Mesenchymal stem cell (in vitro differentiated cells and primary cell): ENCODE measurements around the gene SPATS2L.

Experiments used
- DNase-seq: peaks from one replicate; pipeline ENCODE4 v3.0.0-alpha.2; 2013
- H2AFZ ChIP-seq: one replicate; pipeline ENCODE4 v1.6.1; 2013; ENCODE audit warnings: low read depth, mild to moderate bottlenecking, control low read depth, inconsistent platforms, low read length, moderate library complexity
- H2AK5ac ChIP-seq: 2 replicates; pipeline ENCODE4 v1.6.1; 2013; ENCODE audit warnings: low read length, moderate library complexity, mild to moderate bottlenecking, inconsistent platforms; ENCODE audit not compliant: severe bottlenecking
- H2BK120ac ChIP-seq: one replicate; pipeline ENCODE4 v1.6.1; 2013; ENCODE audit warnings: low read depth, mild to moderate bottlenecking, inconsistent platforms, low read length, moderate library complexity
- H2BK12ac ChIP-seq, 2 experiments: one replicate each; pipeline ENCODE4 v1.6.1; 2013; ENCODE audit warnings: inconsistent platforms in 2 of 2, low read length in 2 of 2, mild to moderate bottlenecking in 2 of 2, moderate library complexity in 2 of 2, control low read depth in 1 of 2
- H2BK15ac ChIP-seq: one replicate; pipeline ENCODE4 v1.6.1; 2013; ENCODE audit warnings: mild to moderate bottlenecking, low read depth, inconsistent platforms; ENCODE audit not compliant: poor library complexity, severe bottlenecking
- H2BK5ac ChIP-seq: 2 replicates; pipeline ENCODE4 v1.6.1; 2013; ENCODE audit warnings: low read depth, mild to moderate bottlenecking, low read length, control low read depth, inconsistent platforms; ENCODE audit not compliant: poor library complexity, severe bottlenecking
- H3K14ac ChIP-seq, 2 experiments: one replicate each; pipeline ENCODE4 v1.6.1; 2013; ENCODE audit warnings: inconsistent platforms in 2 of 2, low read length in 2 of 2, control low read depth in 1 of 2, mild to moderate bottlenecking in 1 of 2, moderate library complexity in 1 of 2
- H3K18ac ChIP-seq, 2 experiments: one replicate each; pipeline ENCODE4 v1.6.1; 2013; ENCODE audit warnings: inconsistent platforms in 2 of 2, low read length in 2 of 2, control low read depth in 1 of 2, low read depth in 1 of 2, mild to moderate bottlenecking in 1 of 2
- H3K23ac ChIP-seq, 2 experiments: one replicate each; pipeline ENCODE4 v1.6.1; 2013; ENCODE audit warnings: inconsistent platforms in 2 of 2, low read length in 2 of 2, mild to moderate bottlenecking in 2 of 2, moderate library complexity in 2 of 2, control low read depth in 1 of 2
- H3K27ac ChIP-seq: 2 replicates; pipeline ENCODE4 v1.5.1; 2013; ENCODE audit warnings: mild to moderate bottlenecking, moderate library complexity, low read length, control low read depth, inconsistent platforms; ENCODE audit not compliant: poor library complexity, severe bottlenecking
- H3K27me3 ChIP-seq, 2 experiments: 2 replicates each; pipeline versions ENCODE4 v1.6.1 to v1.7.0; 2013; ENCODE audit warnings: low read length in 2 of 2, mild to moderate bottlenecking in 2 of 2, moderate library complexity in 2 of 2, control low read depth in 1 of 2, inconsistent platforms in 1 of 2; ENCODE audit not compliant: control insufficient read depth in 1 of 2, insufficient read depth in 1 of 2
- H3K36me3 ChIP-seq, 2 experiments: 2 replicates each; pipeline versions ENCODE4 v1.6.1 to v1.7.0; 2013; ENCODE audit warnings: low read length in 2 of 2, control low read depth in 1 of 2, inconsistent platforms in 1 of 2, low read depth in 1 of 2, mild to moderate bottlenecking in 1 of 2; ENCODE audit not compliant: insufficient read depth in 2 of 2, control insufficient read depth in 1 of 2
- H3K4ac ChIP-seq, 2 experiments: one replicate each; pipeline ENCODE4 v1.6.1; 2013; ENCODE audit warnings: inconsistent platforms in 2 of 2, low read length in 2 of 2, mild to moderate bottlenecking in 2 of 2, moderate library complexity in 2 of 2, control low read depth in 1 of 2, low read depth in 1 of 2
- H3K4me1 ChIP-seq: 2 replicates; pipeline ENCODE4 v1.6.1; 2013; ENCODE audit warnings: low read depth, low read length, control low read depth; ENCODE audit not compliant: control insufficient read depth, insufficient read depth
- H3K4me2 ChIP-seq: 2 replicates; pipeline ENCODE4 v1.6.1; 2013; ENCODE audit warnings: low read length, mild to moderate bottlenecking, inconsistent platforms; ENCODE audit not compliant: poor library complexity, severe bottlenecking
- H3K4me3 ChIP-seq, 2 experiments: 2 replicates each; pipeline versions ENCODE4 v1.5.1 to v1.7.0; 2013; ENCODE audit warnings: low read length in 2 of 2, mild to moderate bottlenecking in 2 of 2, control low read depth in 1 of 2, low read depth in 1 of 2; ENCODE audit not compliant: insufficient read depth in 1 of 2
- H3K79me1 ChIP-seq: replicated peaks from 2 replicates; pipeline ENCODE4 v1.6.1; 2013; ENCODE audit warnings: mild to moderate bottlenecking, control low read depth, low read length, inconsistent platforms; ENCODE audit not compliant: poor library complexity, severe bottlenecking
- H3K9ac ChIP-seq: 2 replicates; pipeline ENCODE4 v1.7.0; 2013; ENCODE audit warnings: mild to moderate bottlenecking, low read length, moderate library complexity
- H3K9me3 ChIP-seq: 2 replicates; pipeline ENCODE4 v1.7.0; 2013; ENCODE audit warnings: mild to moderate bottlenecking, low read length; ENCODE audit not compliant: control insufficient read depth
- H4K8ac ChIP-seq: one replicate; pipeline ENCODE4 v1.6.1; 2013; ENCODE audit warnings: inconsistent platforms, mild to moderate bottlenecking, low read length, moderate library complexity
- H4K91ac ChIP-seq: one replicate; pipeline ENCODE4 v1.6.1; 2013; ENCODE audit warnings: mild to moderate bottlenecking, low read length, inconsistent platforms
- WGBS: methylation state at CpG from one replicate; pipeline ENCODE4 v1.1.7; 2013; ENCODE audit warnings: mixed read lengths; 5-methylcytosine and 5-hydroxymethylcytosine counted together

SPATS2L gene

DNA sequence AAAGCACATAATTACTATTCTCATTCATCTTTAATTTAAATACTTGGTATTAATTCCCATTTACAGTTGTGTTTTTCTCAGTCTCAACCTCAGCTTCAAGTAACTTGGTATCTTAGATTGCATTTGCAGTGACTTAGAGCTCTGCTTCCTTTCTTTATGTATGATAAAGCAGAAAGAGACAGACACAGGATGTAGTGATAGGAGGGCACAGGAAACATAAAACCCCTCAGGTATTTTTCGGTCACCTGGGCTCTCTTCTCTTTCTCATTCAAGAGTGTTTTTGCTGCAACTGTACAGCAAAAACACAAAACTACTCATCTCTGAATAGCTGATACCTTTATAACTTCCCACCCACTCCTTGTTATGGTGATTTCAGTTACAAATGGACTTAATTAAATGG, 120.3 kb downstream of the SPATS2L start:
- Histone ChIP-seq H3K27me3 (no peaks in the 10 kb centered on the region), H2BK12ac (no peak overlapping the region), H3K79me1 (peaks cover 22% of the 10 kb centered on the region), H3K27ac (no peak overlapping the region), H3K9me3 (no peaks in the 10 kb centered on the region), H3K9ac (no peak overlapping the region), H3K4me2 (no peak overlapping the region), H3K23ac (no peak overlapping the region), H2BK15ac (no peak overlapping the region), H2AK5ac (no peak overlapping the region), H4K8ac (no peak overlapping the region), H3K36me3 (peaks cover 16 to 32% of the 10 kb centered on the region in 2 experiments), H4K91ac (no peak overlapping the region), H2BK120ac (no peak overlapping the region), H2BK5ac (no peak overlapping the region), H2AFZ (no peak overlapping the region), H3K18ac (no peak overlapping the region), H3K4me3 (no peak overlapping the region), H3K14ac (no peak overlapping the region), H3K4me1 (peaks cover 1% of the 10 kb centered on the region), H3K4ac (no peak overlapping the region)
- WGBS, result no CpG with 5 or more reads among the region's 1 CpG
- no peak for DNase-seq

DNA sequence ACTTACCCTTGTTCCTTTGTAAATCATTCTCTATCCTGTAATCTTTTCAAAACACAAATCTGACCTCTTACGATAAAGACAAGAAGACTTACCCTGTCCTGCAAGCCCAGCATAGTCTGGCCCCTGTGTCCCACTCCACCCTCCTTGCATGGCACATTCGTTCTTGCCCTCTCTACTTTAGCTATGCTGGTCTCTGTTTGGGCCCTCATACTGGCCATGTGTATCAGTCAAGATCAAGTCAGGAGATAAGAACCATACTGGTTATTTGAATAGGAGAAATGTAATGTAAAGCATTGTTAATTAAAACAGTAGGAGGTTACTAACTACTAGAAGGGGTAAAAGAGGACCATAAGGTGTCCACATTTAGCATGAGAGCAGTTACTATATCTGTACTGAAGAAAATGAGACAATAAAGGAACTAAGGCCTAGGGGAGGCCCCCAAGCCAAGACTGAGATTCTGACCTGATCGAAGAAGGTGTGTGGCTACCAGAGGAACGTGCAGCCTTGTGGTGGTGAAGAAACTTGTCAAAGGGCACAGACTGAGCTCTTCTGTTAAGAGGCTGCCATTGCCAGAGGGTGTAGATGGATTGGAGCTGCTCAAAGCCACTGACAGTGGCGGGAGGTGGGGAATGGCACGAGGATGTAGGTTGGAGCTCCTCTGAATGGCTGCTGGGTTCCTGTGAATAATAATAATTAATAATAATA, 122.6 kb downstream of the SPATS2L start:
- H2BK5ac ChIP-seq, result no peak overlapping the region
- H3K14ac ChIP-seq, result no peak overlapping the region
- no peak overlapping the region for H4K91ac ChIP-seq
- no peak overlapping the region for H2BK120ac ChIP-seq
- H3K9me3 ChIP-seq, result no peaks in the 10 kb centered on the region
- DNase-seq, result no peak
- no peak overlapping the region for H3K4ac ChIP-seq
- H3K27ac ChIP-seq, result no peak overlapping the region
- peaks cover 20% of the 10 kb centered on the region for H3K79me1 ChIP-seq
- no peak overlapping the region for H2AFZ ChIP-seq
- no peak overlapping the region for H3K4me2 ChIP-seq
- H3K27me3 ChIP-seq, result no peaks in the 10 kb centered on the region
- peaks cover 10 to 27% of the 10 kb centered on the region in 2 experiments for H3K36me3 ChIP-seq
- H2AK5ac ChIP-seq, result no peak overlapping the region
- H3K23ac ChIP-seq, result no peak overlapping the region
- H4K8ac ChIP-seq, result no peak overlapping the region
- no peak overlapping the region for H3K4me3 ChIP-seq
- no peak overlapping the region for H2BK12ac ChIP-seq
- peak overlapping the region in 1 of 2 experiments; percentile 24 for H3K18ac ChIP-seq
- H3K9ac ChIP-seq, result no peak overlapping the region
- WGBS, result 87% methylated on average over 4 of the region's 6 CpGs
- H2BK15ac ChIP-seq, result no peak overlapping the region
- H3K4me1 ChIP-seq, result peaks cover 1% of the 10 kb centered on the region

DNA sequence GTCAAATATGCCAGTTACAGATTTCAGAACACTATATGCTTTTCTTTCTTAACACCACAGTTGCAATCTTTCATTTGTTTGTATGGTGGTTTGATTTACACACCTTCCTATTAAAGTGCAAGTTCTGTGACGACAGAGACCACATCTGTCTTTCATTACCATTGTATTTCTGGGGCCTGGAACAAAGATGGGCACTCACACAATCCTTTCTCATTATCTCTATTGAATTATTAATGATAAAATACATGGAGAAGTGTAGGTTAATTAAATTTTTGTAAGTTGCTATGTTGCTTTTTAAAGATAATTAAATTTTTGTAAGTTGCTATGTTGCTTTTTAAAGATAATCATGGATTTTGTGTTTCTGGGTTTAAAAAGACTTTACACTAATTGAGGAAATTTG, 123.5 kb downstream of the SPATS2L start:
- H4K91ac ChIP-seq, result no peak overlapping the region
- no peak overlapping the region for H2BK120ac ChIP-seq
- no peak for DNase-seq
- H3K9me3 ChIP-seq, result no peaks in the 10 kb centered on the region
- no peak overlapping the region for H3K9ac ChIP-seq
- no peak overlapping the region for H2BK12ac ChIP-seq
- no peak overlapping the region for H3K14ac ChIP-seq
- H2AFZ ChIP-seq, result no peak overlapping the region
- H4K8ac ChIP-seq, result no peak overlapping the region
- H3K4me3 ChIP-seq, result no peak overlapping the region
- H2BK5ac ChIP-seq, result no peak overlapping the region
- H3K4me1 ChIP-seq, result peaks cover 1% of the 10 kb centered on the region
- H3K18ac ChIP-seq, result no peak overlapping the region
- peaks cover 6 to 27% of the 10 kb centered on the region in 2 experiments for H3K36me3 ChIP-seq
- no peak overlapping the region for H2BK15ac ChIP-seq
- H3K4ac ChIP-seq, result no peak overlapping the region
- H3K4me2 ChIP-seq, result no peak overlapping the region
- H3K27me3 ChIP-seq, result no peaks in the 10 kb centered on the region
- H3K23ac ChIP-seq, result no peak overlapping the region
- peaks cover 16% of the 10 kb centered on the region for H3K79me1 ChIP-seq
- H2AK5ac ChIP-seq, result no peak overlapping the region
- no CpG with 5 or more reads among the region's 1 CpG for WGBS
- no peak overlapping the region for H3K27ac ChIP-seq

DNA sequence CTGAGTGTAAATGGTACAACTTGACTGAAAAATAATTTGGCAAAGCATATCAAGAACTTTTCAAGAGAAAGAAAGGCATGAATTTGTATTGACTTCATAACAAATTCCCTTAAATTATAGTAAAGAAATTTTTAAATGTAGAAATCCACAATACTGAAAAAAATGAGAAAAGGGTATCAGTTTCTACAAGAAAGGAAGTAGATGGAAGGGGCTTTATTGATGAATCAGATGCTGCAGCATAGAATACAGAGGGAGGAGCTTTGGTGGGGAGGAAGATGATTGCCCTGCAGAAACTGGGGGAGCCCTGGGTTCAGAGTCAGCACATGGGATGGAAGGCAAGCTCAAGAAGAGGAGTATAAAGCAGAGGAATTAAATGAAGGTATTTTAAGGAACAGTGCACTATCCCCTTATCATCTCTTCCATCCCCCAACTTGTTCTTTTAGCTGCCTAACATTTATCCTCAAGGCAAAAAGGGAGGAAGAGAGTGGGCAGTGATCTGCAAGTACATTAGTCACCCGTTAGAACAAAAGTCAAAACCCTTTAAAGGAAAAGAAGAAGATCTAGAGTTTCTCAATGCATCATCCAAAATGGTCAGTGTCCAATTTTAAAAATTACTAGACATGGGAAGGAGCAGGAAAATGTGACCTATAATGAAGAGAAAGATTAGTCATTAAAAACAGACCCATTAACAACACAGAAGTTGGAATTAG, 125.7 kb downstream of the SPATS2L start:
- Histone ChIP-seq H3K4ac (no peak overlapping the region), H2BK15ac (no peak overlapping the region), H3K14ac (no peak overlapping the region), H3K23ac (no peak overlapping the region), H3K27ac (no peak overlapping the region), H3K4me2 (no peak overlapping the region), H4K91ac (no peak overlapping the region), H2BK5ac (no peak overlapping the region), H2BK120ac (no peak overlapping the region), H2BK12ac (no peak overlapping the region), H2AFZ (no peak overlapping the region), H3K4me1 (peaks cover 1% of the 10 kb centered on the region), H3K79me1 (peaks cover 15% of the 10 kb centered on the region), H4K8ac (no peak overlapping the region), H3K9me3 (no peaks in the 10 kb centered on the region), H3K36me3 (peaks cover 6 to 34% of the 10 kb centered on the region in 2 experiments), H3K4me3 (no peak overlapping the region), H3K9ac (no peak overlapping the region), H3K18ac (no peak overlapping the region), H2AK5ac (no peak overlapping the region), H3K27me3 (no peaks in the 10 kb centered on the region)
- no CpG with 5 or more reads among the region's 1 CpG for WGBS
- DNase-seq, result no peak
